ENCODE measurements around the gene POLA1.

POLA1 gene

DNA sequence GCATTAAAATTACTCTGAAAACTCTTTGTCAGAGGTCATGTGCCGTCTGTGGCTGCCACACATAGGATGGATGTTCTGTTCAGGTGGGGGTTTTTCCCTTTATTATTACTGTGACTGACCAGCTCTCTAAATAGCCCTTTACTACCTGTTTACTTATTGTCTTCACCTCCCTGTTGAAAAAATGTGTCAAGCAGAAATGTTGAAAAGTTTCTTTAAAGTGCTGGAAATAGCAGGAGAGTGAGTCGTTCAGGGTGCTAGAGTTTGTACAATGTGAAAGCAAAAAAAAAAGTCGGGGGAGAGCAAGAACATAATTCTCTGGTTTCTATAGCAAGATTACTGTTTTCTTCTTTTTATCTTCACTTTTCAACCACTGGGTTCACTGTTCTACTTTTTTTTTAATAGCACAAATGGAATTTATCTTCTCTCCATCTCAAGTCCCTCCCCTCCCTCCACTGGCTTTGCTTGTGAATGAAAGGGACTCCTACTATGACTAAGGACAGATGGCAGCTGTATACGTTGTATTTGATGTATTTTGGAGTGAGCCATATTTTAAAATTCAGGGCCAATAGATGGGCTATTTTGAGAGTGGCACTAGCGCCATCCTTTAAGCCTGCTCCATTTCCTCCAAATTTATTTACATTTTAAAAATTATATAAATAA is 288.7 kb downstream of the POLA1 start:
- no peak for DNase-seq (ENCODE audit: low read depth)

DNA sequence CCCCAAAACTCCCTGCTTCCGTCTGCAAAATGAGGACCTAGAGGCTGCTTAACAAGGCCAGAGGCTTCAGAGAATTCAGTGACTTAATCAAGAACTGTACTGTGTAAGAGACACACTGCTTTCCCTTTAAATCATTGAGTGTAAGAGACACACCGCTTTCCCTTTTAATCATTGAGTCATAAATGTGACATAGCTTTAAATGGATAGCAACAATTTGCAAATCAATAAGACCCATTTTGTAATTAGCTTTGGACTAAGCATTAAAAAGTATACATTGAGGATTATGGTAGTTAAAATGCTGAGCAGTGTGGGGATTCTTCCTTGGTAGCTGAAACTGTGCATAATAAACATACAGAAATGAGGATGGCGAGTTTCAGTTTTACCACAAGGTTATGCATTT is 290.2 kb downstream of the POLA1 start:
- DNase-seq (ENCODE audit: low read depth), result no peak

- no peak for DNase-seq (ENCODE audit: low read depth)
Measured at GRCh38 chrX:24985120-24985519, 291.4 kb downstream of the POLA1 start.

GRCh38 chrX:24987731-24988130 is 294.0 kb downstream of the POLA1 start:
- DNase-seq (ENCODE audit: low read depth), result no peak

DNA sequence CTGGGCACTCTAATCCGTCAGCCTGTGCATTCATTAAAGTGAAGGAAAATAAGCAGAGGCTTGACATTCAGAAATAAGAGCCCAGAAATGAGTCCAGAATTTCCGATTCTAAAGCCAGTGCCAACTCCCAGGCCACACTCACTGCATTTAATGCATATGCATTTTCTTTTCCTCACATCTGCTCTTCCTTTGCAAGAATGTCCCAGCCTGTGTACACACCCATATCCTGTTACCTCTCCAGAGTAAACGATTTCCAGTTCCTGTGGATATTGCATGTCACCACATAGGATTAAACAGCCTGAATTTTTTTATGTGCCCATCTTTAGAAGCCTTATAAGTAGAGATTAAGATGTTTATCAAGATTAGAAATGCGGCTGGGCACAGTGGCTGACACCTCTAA is 294.6 kb downstream of the POLA1 start:
- DNase-seq (ENCODE audit: low read depth), result no peak

GRCh38 chrX:24990535-24990934 is 296.8 kb downstream of the POLA1 start:
- DNase-seq (ENCODE audit: low read depth), result no peak

DNA sequence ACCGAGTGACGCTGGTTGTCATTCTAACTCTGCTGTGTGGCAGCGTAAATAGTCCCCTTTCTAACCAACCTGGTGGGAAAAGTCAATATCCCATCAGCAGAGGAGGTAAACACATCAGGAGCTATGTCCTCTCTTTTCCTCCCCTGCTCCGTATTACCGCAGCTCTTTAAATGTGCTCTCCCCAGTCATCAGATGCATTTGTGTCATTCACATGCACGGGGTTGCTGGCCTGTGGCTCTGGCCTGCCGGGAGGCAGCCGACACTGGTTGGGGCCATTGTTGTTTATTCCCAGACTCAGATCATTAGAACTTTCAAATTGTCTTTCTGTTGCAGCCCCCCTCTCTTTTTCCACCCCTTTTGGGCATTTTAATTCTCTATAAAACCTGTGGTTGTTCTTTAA is 300.2 kb downstream of the POLA1 start:
- DNase-seq (ENCODE audit: low read depth), result no peak

DNA sequence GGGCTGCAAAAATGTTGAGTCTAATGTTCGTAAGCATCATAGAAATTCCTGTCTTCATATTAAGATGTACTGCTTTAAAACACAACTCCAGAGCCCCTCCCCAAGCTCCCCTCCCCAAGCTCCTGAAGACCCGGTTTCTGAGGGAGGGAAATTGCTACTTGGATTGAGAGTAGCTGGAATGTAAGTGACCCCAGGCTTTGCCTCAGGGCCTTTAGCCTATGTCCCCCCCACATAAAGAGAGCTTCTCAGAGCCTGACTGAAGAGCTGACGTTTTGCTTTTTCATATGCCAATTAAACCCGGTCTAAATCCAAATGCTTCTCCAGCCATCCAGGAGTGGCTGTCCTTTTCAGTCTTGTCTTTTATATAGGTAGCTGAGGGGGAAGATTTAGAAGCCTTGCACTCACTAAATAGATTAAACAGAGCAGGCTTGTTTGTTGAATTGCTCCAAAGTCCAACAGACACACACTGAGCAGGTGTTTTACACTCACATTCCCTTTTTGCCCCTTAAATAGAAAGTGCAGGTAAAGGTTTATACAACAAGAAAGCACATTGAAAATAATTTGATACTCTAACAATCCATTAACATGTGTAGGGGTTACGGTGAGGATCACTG is 302.5 kb downstream of the POLA1 start:
- no peak for DNase-seq (ENCODE audit: low read depth)

DNA sequence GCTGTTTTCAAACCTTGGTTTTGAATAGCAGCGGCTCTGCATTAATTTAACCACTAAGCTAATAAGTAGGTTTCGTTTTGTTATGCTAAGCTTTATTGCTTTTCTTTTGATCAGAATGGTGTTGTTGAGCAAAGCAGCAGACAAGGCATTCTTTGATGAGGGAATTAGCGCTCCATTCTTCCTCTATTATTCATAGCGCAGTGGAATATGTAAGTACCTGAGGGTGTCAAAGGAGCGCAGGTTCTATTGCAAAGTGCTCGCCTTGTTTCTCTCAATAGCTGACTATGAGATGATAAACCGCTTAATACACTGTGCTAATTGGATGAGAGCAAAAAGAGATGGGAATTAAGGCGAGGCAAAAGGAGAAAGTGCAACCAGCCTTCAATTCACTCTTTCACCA is 305.8 kb downstream of the POLA1 start:
- no peak for DNase-seq (ENCODE audit: low read depth)

- no peak for DNase-seq (ENCODE audit: low read depth)
Measured at GRCh38 chrX:25001808-25002660, 308.3 kb downstream of the POLA1 start.

DNA sequence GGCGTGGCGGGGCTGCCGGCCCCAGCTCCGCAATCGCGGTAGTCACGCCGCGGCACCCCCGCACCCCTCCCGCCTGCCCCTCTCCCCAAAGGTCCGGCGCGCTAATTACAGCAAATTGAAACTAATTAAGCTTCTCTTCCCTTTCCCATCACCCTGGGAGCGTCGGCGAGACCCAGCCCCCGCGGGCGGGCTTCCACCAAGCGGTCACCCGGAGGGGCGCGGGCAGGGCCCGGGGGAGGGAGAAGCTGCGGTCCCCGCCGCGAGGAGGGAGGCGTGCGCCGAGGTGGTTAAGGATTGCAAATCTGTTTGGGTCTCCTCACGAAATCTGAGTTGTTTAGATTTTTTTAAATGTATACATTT is 308.9 kb downstream of the POLA1 start:
- no peak for DNase-seq (ENCODE audit: low read depth)

DNA sequence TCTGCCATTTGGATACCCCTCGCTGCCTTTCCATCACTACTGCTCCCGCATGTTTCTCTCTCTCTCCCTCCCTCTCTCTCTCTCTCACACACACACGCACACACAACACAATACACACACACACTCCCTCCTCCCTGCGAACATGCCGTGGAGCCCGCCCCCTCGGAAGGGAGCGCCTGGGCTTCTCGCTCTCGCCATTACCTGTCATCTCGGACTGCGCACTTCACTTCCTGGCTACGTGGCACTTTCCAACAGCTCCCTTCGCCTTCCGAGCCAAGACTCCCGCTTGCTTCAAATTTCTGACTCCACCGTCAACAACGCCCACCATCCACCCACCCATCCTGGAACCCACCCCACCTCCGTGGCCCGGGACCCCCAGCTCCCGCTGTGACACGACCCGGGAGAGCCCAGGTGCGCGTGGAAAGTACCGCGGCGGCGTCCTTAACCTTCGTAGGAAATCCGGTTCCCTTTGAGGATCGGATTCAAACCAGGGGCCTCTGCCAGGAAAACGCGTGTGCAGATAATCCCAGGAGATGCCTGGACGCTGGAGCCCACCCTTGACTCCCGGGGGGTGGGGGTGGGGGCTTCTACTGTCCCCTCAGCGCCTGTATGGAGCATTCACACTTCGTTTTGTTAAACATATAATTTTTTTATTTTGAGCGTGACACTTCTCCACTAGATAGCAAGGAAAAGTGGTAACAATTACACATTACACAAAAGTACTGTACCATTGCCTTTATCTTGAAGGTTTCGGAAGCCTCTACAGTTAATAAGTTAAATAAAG is 309.5 kb downstream of the POLA1 start:
- no peak for DNase-seq (ENCODE audit: low read depth)

GRCh38 chrX:25004040-25004439 is 310.3 kb downstream of the POLA1 start:
- DNase-seq (ENCODE audit: low read depth), result no peak

DNA sequence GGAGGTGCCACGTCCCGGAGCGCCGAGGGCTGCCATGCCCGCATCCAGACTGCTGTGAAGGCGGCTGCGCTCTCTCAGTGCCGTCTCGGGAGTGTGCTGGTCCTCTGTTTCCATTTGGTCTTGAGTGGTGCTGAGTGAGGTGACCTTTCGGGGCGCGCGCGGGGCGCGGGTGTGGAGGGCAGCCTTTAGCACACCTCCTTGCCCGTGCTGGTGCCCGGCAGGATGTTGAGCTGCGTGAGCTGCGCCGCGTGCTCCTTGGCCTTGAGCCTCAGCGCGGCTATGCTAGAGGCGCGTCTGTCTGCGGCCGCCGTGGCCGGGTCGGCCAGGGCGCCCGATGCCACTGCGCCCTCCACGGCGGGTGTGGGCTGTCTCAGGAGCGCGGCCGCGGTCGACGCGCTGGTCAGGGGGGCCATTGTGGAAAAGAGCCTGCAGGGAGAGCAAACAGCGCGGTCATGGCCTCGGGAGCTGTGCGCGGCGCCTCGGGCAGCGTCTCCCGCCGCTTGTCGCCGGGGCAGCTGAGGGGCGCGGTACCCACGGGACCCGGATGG is 310.8 kb downstream of the POLA1 start:
- DNase-seq (ENCODE audit: low read depth), result no peak

GRCh38 chrX:25005034-25005381 is 311.3 kb downstream of the POLA1 start:
- DNase-seq (ENCODE audit: low read depth), result no peak

- DNase-seq (ENCODE audit: low read depth), result no peak
Measured at GRCh38 chrX:25005382-25006185, 311.9 kb downstream of the POLA1 start.

- DNase-seq (ENCODE audit: low read depth), result no peak
Measured at GRCh38 chrX:25006586-25007058, 312.9 kb downstream of the POLA1 start.

GRCh38 chrX:25007059-25008053 is 313.6 kb downstream of the POLA1 start:
- DNase-seq (ENCODE audit: low read depth), result no peak

- DNase-seq (ENCODE audit: low read depth), result no peak
Measured at GRCh38 chrX:25009407-25009806, 315.7 kb downstream of the POLA1 start.
